COR-L47 (cell line): ENCODE data around the gene RNF212.
A peak's percentile ranks its signal among the peaks of the same experiment; 100 is the strongest.

Source experiments
- DNase-seq: peaks from one replicate; lab custom pipeline; 2025; lab: John Stamatoyannopoulos, UW

RNF212 gene

DNA sequence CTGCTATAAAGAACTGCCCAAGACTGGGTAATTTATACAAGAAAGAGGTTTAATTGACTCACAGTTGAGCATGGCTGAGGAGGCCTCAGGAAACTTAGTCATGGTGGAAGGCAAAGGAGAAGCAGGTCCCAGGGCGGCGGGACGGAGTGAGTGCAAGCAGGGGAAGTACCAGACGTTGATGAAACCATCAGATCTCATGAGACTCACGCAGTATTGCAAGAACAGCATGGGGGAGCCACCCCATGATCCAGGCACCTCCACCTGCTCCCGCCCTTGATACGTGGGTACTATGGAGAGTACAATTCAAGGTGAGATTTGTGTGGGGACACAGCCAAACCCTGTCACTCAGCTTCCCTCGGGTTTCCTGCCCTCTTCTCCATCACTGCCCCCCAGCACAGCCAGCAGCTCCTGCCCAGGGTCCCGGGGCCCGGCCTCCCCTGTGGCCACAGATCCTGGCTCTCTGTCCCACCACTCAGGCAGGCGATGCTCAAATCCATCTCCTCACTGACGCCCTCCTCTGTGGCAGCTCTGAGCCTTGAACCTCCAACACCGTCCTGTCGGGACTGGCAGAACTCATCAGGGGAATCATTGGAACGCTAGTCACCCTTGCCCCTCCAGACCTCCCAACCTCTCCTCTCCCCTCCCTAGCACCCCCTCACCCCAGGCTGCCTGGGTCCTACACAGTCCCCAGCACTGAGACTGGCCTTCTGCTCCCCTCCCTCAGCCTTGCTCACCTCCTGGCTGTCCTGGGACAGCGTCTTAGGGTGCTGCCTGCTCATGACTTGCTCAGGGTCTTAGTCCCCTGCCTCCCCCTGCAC, 64.4 kb downstream of the RNF212 start:
- no peak for DNase-seq

- DNase-seq = no peak
Observed at GRCh38 chr4:1047976-1048772, 65.2 kb downstream of the RNF212 start.

DNA sequence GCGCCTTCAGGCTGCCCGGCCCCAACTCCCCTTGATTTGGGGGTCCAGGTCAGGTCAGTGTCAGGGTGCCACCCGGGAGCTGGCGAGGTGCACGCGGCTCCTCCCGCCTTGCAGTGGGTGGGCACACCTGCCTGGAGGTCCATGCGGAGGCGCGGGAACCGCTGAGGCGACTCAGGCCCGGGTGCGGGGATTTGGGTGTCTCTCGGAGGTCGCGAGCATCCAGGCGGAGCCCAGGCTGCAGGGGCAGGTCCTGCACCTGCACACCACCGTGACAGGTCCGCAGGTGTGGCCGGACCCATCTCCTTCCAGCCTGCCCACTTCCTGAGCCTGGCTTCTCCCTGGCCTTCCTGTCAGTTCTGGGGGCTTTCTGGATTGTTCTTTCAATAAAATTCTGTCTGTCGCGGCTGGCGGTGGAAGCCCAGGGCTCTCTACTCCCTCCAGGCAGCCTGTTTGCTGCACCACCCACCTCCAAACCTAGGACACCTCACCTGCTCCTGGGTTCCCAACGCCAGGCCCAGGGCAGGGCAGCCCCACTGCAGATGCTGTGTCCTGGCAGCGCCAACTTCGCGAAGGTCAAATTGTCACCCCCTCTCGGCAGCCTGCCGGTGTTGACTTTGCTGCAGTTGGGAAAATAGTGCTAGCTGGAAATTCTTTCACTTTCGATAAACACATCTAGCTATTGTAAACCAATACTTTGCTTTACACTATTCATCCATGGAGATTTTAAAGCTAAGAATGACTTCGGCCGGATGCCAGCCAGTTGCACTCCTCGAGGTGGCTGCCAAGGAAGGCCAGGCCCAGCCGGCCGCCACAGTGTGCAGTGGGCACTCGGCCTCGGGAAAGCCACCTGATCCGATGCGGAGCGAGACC, 66.0 kb downstream of the RNF212 start:
- DNase-seq = no peak

- DNase-seq = peak; percentile 31
Observed at GRCh38 chr4:1046581-1047011, 66.8 kb downstream of the RNF212 start.

- no peak for DNase-seq
Observed at GRCh38 chr4:1045595-1046201, 67.7 kb downstream of the RNF212 start.

GRCh38 chr4:1045193-1045594, 68.2 kb downstream of the RNF212 start:
- DNase-seq = no peak

DNA sequence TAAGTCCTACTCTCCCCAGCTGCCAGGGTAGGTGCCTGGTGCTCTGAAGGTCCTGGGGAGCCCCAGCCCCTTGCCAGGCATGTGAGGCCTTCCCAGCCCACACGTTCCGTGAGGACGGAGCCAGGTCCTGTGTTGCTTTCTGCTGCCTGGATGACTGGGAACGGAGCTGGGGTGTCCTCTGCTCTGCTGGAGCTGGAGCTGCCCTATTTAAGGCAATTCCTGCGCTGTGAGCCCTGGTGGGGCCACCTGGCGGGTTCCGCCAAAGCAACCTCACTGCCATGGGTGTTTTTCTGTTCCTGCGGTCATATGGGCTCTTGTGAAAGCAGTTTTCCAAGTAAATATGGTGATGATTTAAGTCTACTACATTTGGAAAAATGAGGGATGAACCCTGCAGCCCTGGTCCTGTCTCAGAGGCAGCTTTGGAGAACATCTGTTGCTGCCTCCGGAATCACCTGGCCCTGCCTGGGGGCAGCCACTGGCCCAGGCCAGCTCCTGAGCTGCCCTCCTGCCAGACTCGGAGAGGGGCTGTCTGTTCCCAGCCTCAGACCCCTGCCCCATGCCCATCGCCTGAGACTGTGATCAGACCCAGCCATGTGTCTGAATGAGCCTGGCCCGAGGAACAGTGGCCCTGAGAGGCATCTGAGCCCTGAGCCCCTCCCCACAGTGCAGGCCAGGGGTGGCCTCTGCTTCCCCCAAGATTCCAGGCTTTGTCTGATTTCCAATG, 68.7 kb downstream of the RNF212 start:
- no peak for DNase-seq

DNA sequence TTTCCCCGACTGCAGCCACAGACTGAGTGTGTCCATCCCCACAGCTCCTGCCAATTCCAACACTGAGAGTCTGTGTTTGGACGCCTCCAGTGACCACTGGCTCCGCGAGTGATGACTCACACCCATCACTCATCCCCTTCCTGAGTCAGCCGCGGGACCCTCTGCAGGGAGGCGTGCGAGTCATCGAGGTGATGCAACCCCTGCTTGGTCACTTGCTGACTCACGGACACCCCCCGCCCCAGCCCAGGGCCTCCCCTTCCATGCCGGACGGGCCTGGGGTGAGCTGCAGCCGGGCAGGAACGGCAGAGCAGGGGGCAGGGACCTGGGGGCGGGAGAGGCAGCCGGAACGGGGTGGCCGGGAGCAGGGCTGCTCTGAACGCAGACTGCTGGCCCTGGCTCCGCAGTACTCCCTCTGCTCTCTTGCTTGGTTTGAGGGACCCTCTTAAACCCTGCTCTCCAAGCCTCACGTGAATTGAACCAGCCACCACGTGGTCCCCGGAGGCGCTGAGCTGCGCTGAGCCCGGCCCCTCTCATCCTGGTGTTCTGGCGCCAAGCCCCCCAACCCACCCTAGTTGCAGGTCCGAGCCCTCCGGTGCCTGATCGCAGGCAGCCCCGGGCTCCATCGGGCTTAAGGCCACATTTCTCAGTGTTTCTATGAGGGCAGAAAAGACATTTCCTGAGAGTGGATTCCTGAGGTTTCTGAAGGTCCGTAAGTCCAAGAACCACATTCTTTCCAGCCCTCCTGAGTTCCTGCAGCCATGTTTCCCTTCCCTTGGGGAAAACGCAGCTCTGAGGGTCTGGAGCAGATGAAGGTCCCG, 69.5 kb downstream of the RNF212 start:
- no peak for DNase-seq

DNA sequence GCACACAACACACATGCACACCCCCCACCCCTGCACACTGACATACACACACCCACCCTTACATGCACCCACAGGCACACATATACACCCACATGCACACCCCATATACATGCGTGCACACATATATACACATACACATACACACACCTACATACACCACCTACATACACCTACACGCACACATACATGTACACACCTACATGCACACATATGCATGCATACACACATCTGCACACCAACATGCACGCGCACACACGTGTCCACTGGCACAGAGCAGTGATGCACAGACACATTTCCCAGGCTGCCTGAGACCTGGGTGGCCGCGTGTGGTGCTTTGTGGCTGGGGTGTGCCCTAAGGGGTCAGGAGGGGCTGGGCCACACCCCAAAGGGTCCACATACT, 70.2 kb downstream of the RNF212 start:
- DNase-seq = no peak

GRCh38 chr4:1042352-1043055, 70.9 kb downstream of the RNF212 start:
- no peak for DNase-seq

- no peak for DNase-seq
Observed at GRCh38 chr4:1041936-1042330, 71.4 kb downstream of the RNF212 start.

- peak; percentile 45 for DNase-seq
Observed at GRCh38 chr4:1041147-1041935, 72.0 kb downstream of the RNF212 start.

GRCh38 chr4:1040344-1041146, 72.8 kb downstream of the RNF212 start:
- no peak for DNase-seq

GRCh38 chr4:1039493-1040343, 73.6 kb downstream of the RNF212 start:
- no peak for DNase-seq

GRCh38 chr4:1038948-1039492, 74.3 kb downstream of the RNF212 start:
- no peak for DNase-seq

DNA sequence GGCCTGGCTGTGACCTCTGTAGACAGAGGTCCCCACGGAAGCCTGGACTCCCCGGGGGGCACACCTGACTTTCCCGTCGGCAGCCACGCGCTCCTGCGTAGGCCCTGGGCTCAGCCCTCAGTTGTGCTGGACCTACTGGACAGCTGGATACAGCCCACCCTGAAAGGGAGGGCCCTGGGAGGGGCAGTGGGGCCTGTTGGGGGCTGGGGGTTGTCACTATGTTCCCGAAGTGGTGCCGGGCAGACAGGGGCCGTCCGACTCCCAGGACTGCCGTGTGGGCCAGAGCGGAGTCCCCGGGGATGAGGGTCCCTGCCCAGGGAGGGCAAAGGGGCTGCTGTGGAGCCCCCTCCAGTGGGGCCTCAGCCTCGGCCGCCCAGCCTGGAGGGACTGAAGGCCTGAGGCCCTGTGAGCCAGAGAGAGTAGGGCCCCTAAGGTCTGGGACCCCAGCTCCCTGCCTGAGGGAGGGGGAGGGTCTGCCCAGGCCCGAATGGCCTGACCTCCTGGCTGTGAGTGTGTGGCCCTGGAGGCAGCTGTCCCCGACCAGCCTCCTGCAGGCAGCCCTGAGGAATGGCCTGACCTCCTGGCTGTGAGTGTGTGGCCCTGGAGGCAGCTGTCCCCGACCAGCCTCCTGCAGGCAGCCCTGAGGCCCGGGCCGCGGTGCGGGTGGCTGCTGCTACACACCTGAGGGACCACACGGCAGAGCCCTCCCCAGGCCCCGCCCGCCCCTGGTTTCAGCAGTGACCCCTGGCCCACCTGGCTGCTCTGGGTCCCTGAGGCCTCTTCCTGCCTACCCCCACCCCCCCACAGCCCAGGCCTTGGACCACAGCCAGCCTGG, 76.2 kb downstream of the RNF212 start:
- no peak for DNase-seq
